HG02571 (cell line): ENCODE results near the gene HACL1.
A peak's percentile ranks its signal among the peaks of the same experiment; 100 is the strongest.
"Not testable (repeated sequence)": the region's sequence is repeated elsewhere in the genome, so short reads cannot be mapped to it uniquely, and the experiment has no call there.

Experiments used
- ATAC-seq: cut with Tn5 transposase; IDR thresholded peaks from one replicate; pipeline ENCODE4 v1.9.1; 2021; ENCODE audit warnings: mild to moderate bottlenecking, moderate library complexity; ENCODE audit not compliant: unreplicated experiment

Gene HACL1

GRCh38 chr3:15585111-15585845, 16.1 kb downstream of the HACL1 start:
- ATAC-seq: no peak

DNA sequence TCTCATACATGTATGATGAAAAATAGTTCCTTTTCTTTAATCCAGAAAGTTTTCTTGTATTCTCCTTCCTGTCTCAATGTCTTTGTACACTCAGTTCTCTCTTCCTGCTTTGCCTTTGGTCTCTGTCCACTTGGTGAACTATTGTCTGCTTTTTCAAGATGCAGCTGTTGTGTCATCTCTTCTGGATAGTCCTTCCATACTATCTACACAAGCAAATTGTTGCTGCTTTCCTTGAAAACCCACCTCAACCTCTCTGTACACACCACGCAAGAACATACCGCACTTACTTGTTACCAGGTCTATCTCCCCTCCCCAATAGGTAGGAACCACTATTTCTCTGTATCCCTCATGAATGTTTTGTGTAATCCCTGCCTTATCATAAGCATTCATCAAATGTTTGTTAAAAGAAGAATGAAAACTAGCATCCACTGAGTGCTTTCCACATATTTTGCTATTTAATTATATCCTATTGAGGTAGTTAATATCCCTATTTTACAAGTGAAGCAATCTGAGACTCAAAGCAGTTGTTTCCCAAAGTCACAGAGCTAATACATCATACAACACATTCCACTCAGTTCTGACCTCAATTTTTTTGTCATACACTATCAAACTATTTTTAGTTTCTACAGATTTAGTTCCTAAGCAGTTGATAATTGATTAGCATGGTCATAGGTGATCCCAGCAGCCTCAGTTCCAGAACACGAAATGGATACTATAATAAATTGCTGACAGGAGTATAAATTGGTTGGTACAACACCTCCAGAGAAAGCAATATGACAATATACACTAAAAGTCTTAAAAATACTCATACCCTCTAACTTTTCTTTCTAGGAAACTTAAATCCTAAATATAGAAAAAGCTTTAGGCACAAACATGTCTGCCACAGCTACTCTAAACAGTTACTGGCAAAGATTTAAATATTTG, 19.6 kb downstream of the HACL1 start:
- no peak for ATAC-seq

- no peak for ATAC-seq
Measured at GRCh38 chr3:15579051-15579450, 22.3 kb downstream of the HACL1 start.

DNA sequence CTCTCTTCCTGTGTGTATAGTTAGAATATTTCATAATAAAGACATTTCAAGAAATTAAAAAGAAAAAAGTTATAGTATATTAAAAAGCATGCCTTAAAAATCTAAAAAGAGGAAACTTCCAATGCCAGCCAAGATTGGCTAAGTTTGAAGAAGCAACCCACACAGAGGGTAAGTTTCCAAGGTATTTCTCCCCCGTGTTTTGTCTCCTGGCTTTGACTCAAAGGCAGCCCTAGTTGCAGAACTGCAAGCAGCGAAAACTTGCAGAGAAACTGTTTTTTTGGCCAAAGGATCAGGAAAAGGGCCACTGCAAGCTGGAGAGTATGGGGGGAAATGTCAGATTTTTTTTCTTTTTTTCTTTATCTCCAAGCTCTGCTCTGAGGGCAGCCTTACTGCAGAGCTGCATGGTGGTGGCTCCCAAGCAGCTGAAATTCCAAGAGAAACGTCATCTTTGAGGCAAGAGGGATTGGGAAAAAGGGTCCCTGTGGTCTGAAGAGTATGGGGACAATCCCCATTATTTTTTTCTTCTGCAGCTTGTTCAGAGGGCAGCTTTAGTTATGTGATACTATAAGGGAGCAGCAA, 23.0 kb downstream of the HACL1 start:
- no peak for ATAC-seq

- ATAC-seq: no peak
Measured at GRCh38 chr3:15576475-15576874, 24.9 kb downstream of the HACL1 start.

DNA sequence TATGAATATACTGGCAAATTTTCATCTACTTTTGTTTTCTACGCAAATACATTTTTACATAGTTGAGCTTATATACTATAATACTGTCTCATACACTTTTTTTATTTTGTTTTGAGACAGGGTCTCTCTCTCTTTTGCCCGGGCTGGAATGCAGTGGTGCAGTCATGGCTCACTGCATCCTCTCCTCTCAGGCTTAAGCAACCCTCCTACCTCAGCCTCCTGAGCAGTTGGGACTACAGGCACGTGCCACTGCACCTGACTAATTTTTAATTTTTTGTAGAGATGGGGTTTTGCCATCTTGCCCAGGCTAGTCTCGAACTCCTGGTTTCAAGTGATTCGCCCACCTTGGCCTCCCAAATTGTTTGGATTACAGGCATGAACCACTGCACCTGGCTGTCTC, 25.9 kb downstream of the HACL1 start:
- ATAC-seq: no peak

DNA sequence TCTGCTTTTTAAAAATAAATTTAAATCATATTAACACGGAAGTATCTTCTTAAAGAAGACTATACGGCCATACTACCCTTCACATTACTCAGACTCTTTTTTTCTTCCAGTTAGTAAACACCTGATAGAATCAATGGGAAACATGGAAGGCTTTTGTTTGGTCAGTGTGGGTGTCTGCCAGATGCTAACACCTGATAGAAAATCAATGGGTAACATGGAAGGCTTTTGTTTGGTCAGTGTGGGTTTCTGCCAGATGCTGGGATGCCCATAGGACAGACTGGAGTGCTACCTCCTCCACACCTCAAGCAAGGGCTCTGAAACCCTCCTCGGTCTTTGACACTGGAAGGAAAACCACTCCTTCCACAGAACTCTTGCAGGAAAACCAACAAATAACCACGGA, 29.2 kb downstream of the HACL1 start:
- ATAC-seq: no peak

- ATAC-seq: no peak
Measured at GRCh38 chr3:15563190-15563589, 38.2 kb downstream of the HACL1 start.

- ATAC-seq: no peak
Measured at GRCh38 chr3:15562560-15562959, 38.8 kb downstream of the HACL1 start.

- no peak for ATAC-seq
Measured at GRCh38 chr3:15558581-15558980, 42.8 kb downstream of the HACL1 start.

GRCh38 chr3:15557511-15557946, 43.8 kb downstream of the HACL1 start:
- ATAC-seq: no peak

DNA sequence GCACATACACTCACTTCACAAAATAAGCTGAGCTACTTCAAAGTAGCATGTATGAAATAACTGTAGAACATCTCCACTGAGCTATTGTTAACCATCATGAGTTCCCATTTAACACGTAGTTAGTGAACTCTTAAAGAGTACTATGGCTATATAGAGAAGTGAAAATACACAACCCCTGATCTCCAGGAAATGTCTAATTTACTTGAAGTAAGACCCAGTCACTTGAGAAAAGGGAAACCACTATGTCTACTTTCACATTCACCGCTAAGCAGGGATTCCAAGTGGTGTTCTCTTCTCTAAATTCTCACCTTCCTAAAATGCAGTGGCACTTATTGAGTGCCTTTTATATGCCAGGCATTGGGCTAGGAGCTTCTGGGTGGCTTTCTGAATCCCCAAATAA, 44.9 kb downstream of the HACL1 start:
- ATAC-seq: peak; percentile 69

DNA sequence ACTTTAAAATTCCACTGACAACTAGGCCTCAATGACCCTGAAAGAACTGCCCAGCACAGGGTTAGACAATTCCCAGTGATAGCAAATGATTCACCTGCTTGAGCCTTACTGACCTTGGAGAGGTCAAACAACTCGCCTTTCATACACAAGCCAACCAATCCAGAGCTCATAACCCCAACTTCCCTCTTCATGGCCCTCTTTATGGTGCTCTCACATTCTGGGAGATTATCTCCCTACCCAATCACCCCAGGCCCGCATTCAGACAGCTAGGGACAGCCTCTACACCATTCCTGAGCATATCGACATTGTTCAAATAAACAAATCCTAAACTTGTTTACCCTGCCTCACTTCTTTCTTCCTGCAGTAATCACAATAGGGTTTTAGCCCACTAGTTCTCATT, 47.6 kb downstream of the HACL1 start:
- ATAC-seq: no peak

DNA sequence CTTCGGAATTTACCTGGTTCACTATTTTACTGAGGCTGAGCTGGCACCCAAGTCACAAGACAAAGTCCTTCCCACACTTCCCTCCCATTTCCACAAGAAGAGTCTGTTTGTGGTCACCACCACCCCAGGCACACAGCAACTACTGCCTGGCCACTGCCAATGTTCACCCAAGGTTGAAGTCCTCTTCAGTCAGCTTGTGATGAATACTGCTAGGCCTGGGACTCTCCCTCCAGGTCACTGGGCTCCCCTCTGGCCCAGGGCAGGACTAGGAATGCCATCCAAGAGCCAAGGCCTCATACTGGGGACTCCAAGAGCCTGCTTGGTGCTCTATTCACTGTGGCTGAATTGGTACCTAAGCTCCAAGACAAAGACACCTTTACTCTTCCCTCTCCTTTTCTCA, 49.5 kb downstream of the HACL1 start:
- ATAC-seq: no peak

DNA sequence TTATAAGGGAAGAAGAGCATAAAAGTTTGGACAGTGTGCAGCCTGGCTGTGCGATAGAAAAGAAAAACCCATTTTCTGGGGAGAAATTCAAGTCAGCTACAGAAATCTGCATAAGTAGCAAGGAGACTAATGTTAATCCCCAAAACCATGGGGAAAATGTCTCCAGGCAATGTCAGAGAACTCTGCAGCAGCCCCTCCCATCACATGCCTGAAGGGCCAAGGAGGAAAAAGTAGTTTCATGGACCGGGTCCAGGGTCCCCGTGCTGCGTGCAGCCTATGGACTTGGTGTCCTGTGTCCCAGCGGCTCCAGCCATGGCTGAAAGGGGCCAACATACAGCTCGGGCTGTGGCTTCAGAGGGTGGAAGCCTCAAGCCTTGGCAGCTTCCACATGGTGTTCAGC, 51.5 kb downstream of the HACL1 start:
- no peak for ATAC-seq

DNA sequence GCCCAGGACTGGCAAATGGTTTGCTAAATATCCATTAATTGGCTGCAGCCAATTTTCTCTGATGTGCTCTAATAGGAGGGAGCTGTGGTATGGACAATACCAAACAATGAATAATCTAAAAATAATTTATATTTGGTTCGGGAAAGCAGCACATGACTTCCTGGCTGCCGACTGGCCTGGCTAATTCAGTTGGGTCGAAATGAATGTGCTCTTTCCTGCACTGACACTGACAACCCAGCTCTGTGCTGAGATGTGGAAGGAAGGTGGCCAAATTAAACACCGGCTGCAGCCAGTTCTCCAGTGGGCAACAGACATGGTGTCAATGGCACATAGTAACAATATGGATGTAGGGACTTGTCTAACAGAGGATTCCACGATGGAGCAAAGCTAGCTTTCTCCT, 58.8 kb downstream of the HACL1 start:
- no peak for ATAC-seq

DNA sequence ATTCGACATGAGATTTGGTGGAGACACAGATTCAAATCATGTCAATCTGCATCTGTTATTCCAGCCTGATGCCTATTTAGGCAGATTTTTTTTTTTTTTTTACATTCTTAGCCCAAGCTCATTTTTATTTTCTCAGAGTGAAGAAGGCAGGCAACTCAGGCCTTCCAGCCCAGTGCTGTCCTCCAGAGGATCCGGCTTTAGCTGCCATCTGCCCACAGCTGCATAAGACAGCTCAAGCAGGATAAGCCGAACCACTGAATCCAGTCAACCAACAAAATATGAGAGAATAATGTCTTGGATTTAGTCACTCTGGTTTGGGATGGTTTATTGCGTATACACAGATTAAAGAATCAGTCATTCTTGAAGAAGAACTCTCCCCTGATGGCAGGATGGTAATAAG, 60.0 kb downstream of the HACL1 start:
- no peak for ATAC-seq

DNA sequence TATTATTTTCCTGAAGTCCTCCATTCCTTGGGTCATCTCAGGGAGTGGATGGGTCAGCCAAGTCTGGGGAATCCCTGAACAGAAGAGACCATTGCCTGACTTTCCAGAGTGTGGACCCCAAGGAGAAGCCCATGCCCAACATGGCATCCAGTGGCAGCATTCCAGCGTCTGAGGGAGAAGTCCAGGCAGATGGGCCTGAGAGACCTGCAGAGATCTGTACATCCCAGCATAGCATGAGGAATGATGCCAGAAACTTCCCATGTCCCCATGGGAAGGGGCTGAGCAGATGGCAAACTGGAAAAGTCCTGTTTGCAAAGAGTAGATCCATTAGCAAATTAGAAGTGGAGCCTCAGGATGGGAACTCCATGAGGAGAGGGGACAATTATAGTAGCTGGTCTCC, 62.3 kb downstream of the HACL1 start:
- no peak for ATAC-seq

DNA sequence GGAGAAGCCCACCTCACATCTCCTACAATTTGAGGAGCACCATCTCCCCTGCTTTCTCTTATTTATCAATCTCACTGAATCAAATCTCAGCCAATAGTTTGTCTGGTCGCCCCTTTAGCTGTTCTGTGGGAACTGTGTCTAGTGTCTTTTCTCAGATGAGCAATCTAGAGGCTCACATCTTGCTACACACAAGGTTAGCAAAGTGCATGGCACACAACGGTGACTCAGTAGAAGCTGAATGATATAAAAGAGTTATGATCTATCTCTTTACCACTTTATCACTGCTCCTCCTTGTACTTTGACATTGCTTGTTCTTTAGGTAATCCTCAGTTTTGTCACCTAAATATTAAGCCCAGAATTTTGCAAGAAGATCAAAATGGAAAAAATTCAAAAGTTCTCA, 63.0 kb downstream of the HACL1 start:
- ATAC-seq: no peak

DNA sequence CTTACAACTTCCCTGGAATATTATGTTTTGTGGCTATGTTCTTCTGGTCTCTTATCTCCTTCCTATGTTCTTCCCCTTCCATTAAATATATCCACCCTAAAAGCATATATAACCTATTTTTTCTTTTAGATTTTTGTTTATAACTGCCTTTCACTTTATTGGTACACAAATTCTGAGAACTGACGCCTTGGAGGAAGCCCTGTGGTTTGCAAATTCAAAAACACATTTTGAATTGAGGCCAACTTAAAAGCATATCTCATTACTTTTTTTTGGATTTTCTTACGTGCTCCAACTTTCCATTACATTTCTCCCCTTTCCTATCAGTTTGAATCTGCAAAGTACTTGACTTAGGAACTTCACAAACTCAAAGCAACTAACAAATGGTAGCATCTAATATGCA, 64.5 kb downstream of the HACL1 start:
- ATAC-seq: no peak

DNA sequence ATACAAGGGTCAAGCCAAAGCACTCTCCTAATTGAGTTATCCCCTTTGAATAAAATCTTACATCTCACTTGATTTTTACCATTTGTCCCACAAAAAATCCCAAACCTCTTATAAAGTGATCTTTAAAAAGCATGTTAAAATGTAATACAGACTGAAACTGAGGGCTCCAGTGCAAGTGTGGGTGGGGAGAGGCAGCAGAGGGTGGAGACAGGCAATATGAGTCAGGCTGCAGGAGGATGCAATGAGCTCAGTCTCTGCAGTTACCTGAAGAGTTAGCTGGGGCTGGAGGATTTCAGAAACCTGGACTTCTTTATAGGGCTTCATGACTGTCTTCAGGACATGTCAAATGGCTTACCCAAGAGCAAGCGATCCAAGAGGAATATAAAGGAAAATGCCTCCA, 65.6 kb downstream of the HACL1 start:
- no peak for ATAC-seq

DNA sequence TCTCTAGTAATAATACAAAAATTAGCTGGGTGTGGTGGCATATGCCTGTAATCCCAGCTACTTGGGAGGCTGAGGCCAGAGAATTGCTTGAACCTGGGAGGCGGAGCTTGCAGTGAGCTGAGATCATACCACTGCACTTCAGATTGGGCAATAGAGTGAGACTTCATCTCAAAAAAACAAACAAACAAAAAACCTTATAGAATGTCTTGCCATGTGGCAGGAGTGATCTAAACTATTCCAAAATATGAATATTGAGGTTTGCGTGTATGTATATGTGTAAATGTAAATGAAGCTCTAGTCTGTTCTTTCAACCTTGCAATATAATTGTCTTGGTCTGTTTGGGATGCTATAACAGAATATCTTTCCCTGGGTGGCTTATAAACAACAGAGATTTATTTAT, 68.8 kb downstream of the HACL1 start:
- not testable (repeated sequence) for ATAC-seq
